ENCODE data around the gene CADM4.

The CADM4 gene

DNA sequence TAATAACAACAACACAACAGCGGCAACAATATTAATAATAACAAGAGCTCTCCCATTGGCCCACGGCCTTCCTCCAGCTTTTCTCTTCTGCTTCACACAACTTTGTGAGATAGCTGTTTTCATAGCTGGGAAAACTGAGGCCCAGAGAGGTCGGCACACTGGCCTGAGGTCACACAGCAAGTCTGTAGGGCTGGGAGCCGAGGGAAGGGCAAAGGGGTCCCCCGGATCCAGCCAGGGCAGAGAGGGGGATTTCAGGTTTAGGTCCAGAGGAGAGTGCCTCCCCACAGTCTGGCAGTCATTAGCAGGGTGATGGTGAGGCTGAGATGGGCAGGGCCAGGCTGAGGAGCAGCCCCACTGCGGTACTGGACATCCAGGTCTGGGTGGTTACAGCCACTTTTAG is 9.0 kb upstream of the CADM4 start:
- no peak for TF ChIP-seq ZNF70 (CRISPR knock-in tag; IDR thresholded peaks at IDR 0.05)
- no peak for TF ChIP-seq TCF4 (CRISPR knock-in tag; IDR thresholded peaks at IDR 0.05; ENCODE audit: borderline replicate concordance)
- ATAC-seq: no peak

DNA sequence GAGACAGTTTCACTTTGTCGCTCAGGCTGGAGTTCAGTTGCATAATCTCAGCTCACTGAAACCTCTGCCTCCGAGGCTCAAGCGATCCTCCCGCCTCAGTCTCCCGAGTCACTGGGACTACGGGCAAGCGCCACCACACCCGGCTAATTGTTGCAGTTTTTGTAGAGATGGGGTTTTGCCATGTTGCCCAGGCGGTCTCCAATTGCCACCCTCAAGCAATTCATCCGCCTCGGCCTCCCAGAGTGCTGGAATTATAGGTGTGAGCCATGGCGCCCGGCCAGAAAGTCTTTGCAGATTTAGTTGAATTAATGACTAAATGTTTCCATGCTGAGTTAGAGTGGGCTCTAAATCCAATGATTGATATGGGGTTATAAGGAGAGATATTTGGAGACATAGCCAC is 4.5 kb upstream of the CADM4 start:
- no peak for TF ChIP-seq RARB (CRISPR knock-in tag; IDR thresholded peaks at IDR 0.05)

GRCh38 chr19:43643326-43643725 is 3.7 kb upstream of the CADM4 start:
- TF ChIP-seq ZNF70 (CRISPR knock-in tag; IDR thresholded peaks at IDR 0.05) (no peak), POU6F1 (CRISPR knock-in tag; IDR thresholded peaks at IDR 0.05; ENCODE audit: borderline replicate concordance, low read depth) (no peak), ZFP3 (CRISPR knock-in tag; IDR thresholded peaks at IDR 0.05) (no peak), CSDC2 (CRISPR knock-in tag; IDR thresholded peaks at IDR 0.05) (no peak), ESRRG (CRISPR knock-in tag; IDR thresholded peaks at IDR 0.05) (no peak), ZC3H10 (CRISPR knock-in tag; IDR thresholded peaks at IDR 0.05) (no peak), ARNTL (CRISPR knock-in tag; IDR thresholded peaks at IDR 0.05; ENCODE audit: borderline replicate concordance, low read depth) (no peak), ZNF8 (CRISPR knock-in tag; IDR thresholded peaks at IDR 0.05) (no peak), BACH2 (CRISPR knock-in tag; IDR thresholded peaks at IDR 0.05; ENCODE audit: borderline replicate concordance) (no peak), SNAI2 (CRISPR knock-in tag; IDR thresholded peaks at IDR 0.05) (no peak), ZNF565 (CRISPR knock-in tag; conservative IDR thresholded peaks at IDR 0.05; ENCODE audit: low read depth) (no peak), TCF4 (CRISPR knock-in tag; IDR thresholded peaks at IDR 0.05; ENCODE audit: borderline replicate concordance) (no peak), ISL1 (CRISPR knock-in tag; IDR thresholded peaks at IDR 0.05) (no peak)
- TF ChIP-seq, protein P1, sequence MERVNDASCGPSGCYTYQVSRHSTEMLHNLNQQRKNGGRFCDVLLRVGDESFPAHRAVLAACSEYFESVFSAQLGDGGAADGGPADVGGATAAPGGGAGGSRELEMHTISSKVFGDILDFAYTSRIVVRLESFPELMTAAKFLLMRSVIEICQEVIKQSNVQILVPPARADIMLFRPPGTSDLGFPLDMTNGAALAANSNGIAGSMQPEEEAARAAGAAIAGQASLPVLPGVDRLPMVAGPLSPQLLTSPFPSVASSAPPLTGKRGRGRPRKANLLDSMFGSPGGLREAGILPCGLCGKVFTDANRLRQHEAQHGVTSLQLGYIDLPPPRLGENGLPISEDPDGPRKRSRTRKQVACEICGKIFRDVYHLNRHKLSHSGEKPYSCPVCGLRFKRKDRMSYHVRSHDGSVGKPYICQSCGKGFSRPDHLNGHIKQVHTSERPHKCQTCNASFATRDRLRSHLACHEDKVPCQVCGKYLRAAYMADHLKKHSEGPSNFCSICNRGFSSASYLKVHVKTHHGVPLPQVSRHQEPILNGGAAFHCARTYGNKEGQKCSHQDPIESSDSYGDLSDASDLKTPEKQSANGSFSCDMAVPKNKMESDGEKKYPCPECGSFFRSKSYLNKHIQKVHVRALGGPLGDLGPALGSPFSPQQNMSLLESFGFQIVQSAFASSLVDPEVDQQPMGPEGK (CRISPR knock-in tag; IDR thresholded peaks at IDR 0.05; ENCODE audit: borderline replicate concordance): no peak
- TF ChIP-seq, protein P2, sequence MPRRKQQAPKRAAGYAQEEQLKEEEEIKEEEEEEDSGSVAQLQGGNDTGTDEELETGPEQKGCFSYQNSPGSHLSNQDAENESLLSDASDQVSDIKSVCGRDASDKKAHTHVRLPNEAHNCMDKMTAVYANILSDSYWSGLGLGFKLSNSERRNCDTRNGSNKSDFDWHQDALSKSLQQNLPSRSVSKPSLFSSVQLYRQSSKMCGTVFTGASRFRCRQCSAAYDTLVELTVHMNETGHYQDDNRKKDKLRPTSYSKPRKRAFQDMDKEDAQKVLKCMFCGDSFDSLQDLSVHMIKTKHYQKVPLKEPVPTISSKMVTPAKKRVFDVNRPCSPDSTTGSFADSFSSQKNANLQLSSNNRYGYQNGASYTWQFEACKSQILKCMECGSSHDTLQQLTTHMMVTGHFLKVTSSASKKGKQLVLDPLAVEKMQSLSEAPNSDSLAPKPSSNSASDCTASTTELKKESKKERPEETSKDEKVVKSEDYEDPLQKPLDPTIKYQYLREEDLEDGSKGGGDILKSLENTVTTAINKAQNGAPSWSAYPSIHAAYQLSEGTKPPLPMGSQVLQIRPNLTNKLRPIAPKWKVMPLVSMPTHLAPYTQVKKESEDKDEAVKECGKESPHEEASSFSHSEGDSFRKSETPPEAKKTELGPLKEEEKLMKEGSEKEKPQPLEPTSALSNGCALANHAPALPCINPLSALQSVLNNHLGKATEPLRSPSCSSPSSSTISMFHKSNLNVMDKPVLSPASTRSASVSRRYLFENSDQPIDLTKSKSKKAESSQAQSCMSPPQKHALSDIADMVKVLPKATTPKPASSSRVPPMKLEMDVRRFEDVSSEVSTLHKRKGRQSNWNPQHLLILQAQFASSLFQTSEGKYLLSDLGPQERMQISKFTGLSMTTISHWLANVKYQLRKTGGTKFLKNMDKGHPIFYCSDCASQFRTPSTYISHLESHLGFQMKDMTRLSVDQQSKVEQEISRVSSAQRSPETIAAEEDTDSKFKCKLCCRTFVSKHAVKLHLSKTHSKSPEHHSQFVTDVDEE (CRISPR knock-in tag; IDR thresholded peaks at IDR 0.05): no peak
- no peak for ATAC-seq

More for the DNA sequence above, 4.5 kb upstream of the CADM4 start:
- ATAC-seq: no peak

GRCh38 chr19:43642531-43642930 is 2.9 kb upstream of the CADM4 start:
- ATAC-seq: no peak
- TF ChIP-seq BACH2 (CRISPR knock-in tag; IDR thresholded peaks at IDR 0.05; ENCODE audit: borderline replicate concordance) (no peak), ZFP3 (CRISPR knock-in tag; IDR thresholded peaks at IDR 0.05) (no peak), PPARA (CRISPR knock-in tag; IDR thresholded peaks at IDR 0.05; ENCODE audit: borderline replicate concordance) (no peak), ARNTL (CRISPR knock-in tag; IDR thresholded peaks at IDR 0.05; ENCODE audit: borderline replicate concordance, low read depth) (no peak), SNAI2 (CRISPR knock-in tag; IDR thresholded peaks at IDR 0.05) (no peak), TCF4 (CRISPR knock-in tag; IDR thresholded peaks at IDR 0.05; ENCODE audit: borderline replicate concordance) (no peak), POU6F1 (CRISPR knock-in tag; IDR thresholded peaks at IDR 0.05; ENCODE audit: borderline replicate concordance, low read depth) (no peak), CSRNP3 (CRISPR knock-in tag; IDR thresholded peaks at IDR 0.05) (no peak), OSR1 (CRISPR knock-in tag; IDR thresholded peaks at IDR 0.05) (no peak), ZNF70 (CRISPR knock-in tag; IDR thresholded peaks at IDR 0.05) (no peak), ISL1 (CRISPR knock-in tag; IDR thresholded peaks at IDR 0.05) (no peak), ZC3H10 (CRISPR knock-in tag; IDR thresholded peaks at IDR 0.05) (no peak), ESRRG (CRISPR knock-in tag; IDR thresholded peaks at IDR 0.05) (no peak), ZFP30 (CRISPR knock-in tag; IDR thresholded peaks at IDR 0.05) (no peak), RARB (CRISPR knock-in tag; IDR thresholded peaks at IDR 0.05) (no peak), ZNF565 (CRISPR knock-in tag; conservative IDR thresholded peaks at IDR 0.05; ENCODE audit: low read depth) (no peak), CSDC2 (CRISPR knock-in tag; IDR thresholded peaks at IDR 0.05) (no peak)
- TF ChIP-seq, protein P2 (CRISPR knock-in tag; IDR thresholded peaks at IDR 0.05): no peak
- TF ChIP-seq, protein P1 (CRISPR knock-in tag; IDR thresholded peaks at IDR 0.05; ENCODE audit: borderline replicate concordance): no peak
